Prostate gland (tissue), 2 donors: ENCODE measurements around the gene MEP1B. TPM values are rescaled to one million over a fixed set of nuclear protein-coding genes. Genes with fewer than 3 reads are reported as not detected.

ENCODE experiments used
- DNase-seq: peaks from one replicate; pipeline ENCODE4 v3.0.0-alpha.2; 2019; ENCODE audit warnings: low spot score
- H3K27ac ChIP-seq, 2 donors: fragments of 200-600 bp; sonication (generic); 2 replicates each; pipeline ENCODE4 v1.5.1; 2017 to 2019
- H3K27me3 ChIP-seq: fragments of 200-600 bp; sonication (generic); replicated peaks from 2 replicates; pipeline ENCODE4 v1.5.1; 2019; ENCODE audit not compliant: insufficient read depth
- H3K36me3 ChIP-seq, 2 donors: fragments of 200-600 bp; sonication (generic); 1 replicate in 1 of 2; 2 replicates in 1 of 2; pipeline versions ENCODE4 v1.5.1 to v1.8.1; 2017 to 2019
- H3K4me1 ChIP-seq: fragments of 200-600 bp; sonication (generic); replicated peaks from 2 replicates; pipeline ENCODE4 v1.5.1; 2019
- H3K4me3 ChIP-seq, 2 donors: fragments of 200-600 bp; sonication (generic); 2 replicates each; pipeline ENCODE4 v1.5.1; 2017 to 2019
- H3K9me3 ChIP-seq: fragments of 200-600 bp; sonication (generic); 2 replicates; pipeline ENCODE4 v1.5.1; 2017
- CTCF ChIP-seq, 4 experiments: fragments of 200-600 bp in 2 of 4; fragments of 450-650 bp in 2 of 4; sonication (generic) in 2 of 4; IDR thresholded peaks; 1 replicate in 3 of 4; 2 replicates in 1 of 4; pipeline ENCODE4 v1.5.1; 2016 to 2019; ENCODE audit warnings: antibody characterized with exemption in 4 of 4, mild to moderate bottlenecking in 2 of 4, moderate library complexity in 2 of 4
- POLR2A ChIP-seq: fragments of 450-650 bp; IDR thresholded peaks from one replicate; pipeline ENCODE4 v1.6.1; 2016; ENCODE audit warnings: antibody characterized with exemption, mild to moderate bottlenecking
- POLR2AphosphoS5 ChIP-seq: sonication (generic); formaldehyde crosslinking; IDR thresholded peaks from one replicate; pipeline ENCODE4 v1.6.1; 2017; ENCODE audit warnings: antibody characterized with exemption
- WGBS: methylation state at CpG from one replicate; pipeline ENCODE4 v1.1.5; 2018; 5-methylcytosine and 5-hydroxymethylcytosine counted together
- intact Hi-C: fragments of 100-400 bp; cut with DNase I; formaldehyde crosslinking; loops from one replicate; pipeline ENCODE4 v1.14.2; 2022
- total RNA-seq, 2 donors: library from RNA; depleted of rRNA; stranded (reverse); fragments of >200 nt; gene quantifications; one replicate each; pipeline ENCODE4 v1.1.0, GENCODE V29; 2016

Gene MEP1B
- total RNA-seq, 2 donors from 2014 or later: 0.34 TPM; not detected in 1

- 85% methylated on average over 8 of the region's 8 CpGs for WGBS
- Histone ChIP-seq H3K27ac (no peak overlapping the region), H3K9me3 (no peaks in the 10 kb centered on the region), H3K27me3 (no peaks in the 10 kb centered on the region), H3K4me3 (no peak overlapping the region), H3K4me1 (no peaks in the 10 kb centered on the region), H3K36me3 (no peaks in the 10 kb centered on the region)
- DNase-seq: no peak
- no peak for TF ChIP-seq POLR2A
- TF ChIP-seq CTCF (IDR thresholded peaks at IDR 0.05): no peak
- no peak for TF ChIP-seq POLR2AphosphoS5
- intact Hi-C loops: no loop called here
Observed at GRCh38 chr18:32252141-32252860, 62.5 kb downstream of the MEP1B start.

- Histone ChIP-seq H3K27ac (no peak overlapping the region), H3K4me1 (no peaks in the 10 kb centered on the region), H3K4me3 (no peak overlapping the region), H3K36me3 (no peaks in the 10 kb centered on the region), H3K27me3 (no peaks in the 10 kb centered on the region), H3K9me3 (no peaks in the 10 kb centered on the region)
- WGBS: 53% methylated on average over 3 of the region's 3 CpGs
- no peak for DNase-seq
- intact Hi-C loops: no loop called here
- TF ChIP-seq POLR2AphosphoS5 (no peak), CTCF (IDR thresholded peaks at IDR 0.05) (no peak), POLR2A (no peak)
Observed at GRCh38 chr18:32255570-32255969, 65.7 kb downstream of the MEP1B start.

- intact Hi-C loops: no loop called here
- Histone ChIP-seq H3K27ac (no peak overlapping the region), H3K9me3 (no peaks in the 10 kb centered on the region), H3K36me3 (no peaks in the 10 kb centered on the region), H3K27me3 (no peaks in the 10 kb centered on the region), H3K4me1 (no peaks in the 10 kb centered on the region), H3K4me3 (no peak overlapping the region)
- no peak for DNase-seq
- TF ChIP-seq POLR2A (no peak), CTCF (IDR thresholded peaks at IDR 0.05) (no peak), POLR2AphosphoS5 (no peak)
- WGBS: 72% methylated on average over 5 of the region's 5 CpGs
Observed at GRCh38 chr18:32257084-32257785, 67.4 kb downstream of the MEP1B start.

- WGBS: 84% methylated on average over 2 of the region's 2 CpGs
- DNase-seq: no peak
- Histone ChIP-seq H3K27me3 (no peaks in the 10 kb centered on the region), H3K9me3 (no peaks in the 10 kb centered on the region), H3K4me3 (no peak overlapping the region), H3K4me1 (no peaks in the 10 kb centered on the region), H3K27ac (no peak overlapping the region), H3K36me3 (no peaks in the 10 kb centered on the region)
- intact Hi-C loops: no loop called here
- TF ChIP-seq POLR2A: no peak
- TF ChIP-seq POLR2AphosphoS5: no peak
- TF ChIP-seq CTCF (IDR thresholded peaks at IDR 0.05): no peak
Observed at GRCh38 chr18:32258148-32258547, 68.3 kb downstream of the MEP1B start.
